ENCODE measurements around the gene GFOD1.

GFOD1 gene

GRCh38 chr6:13405961-13406477, 81.4 kb downstream of the GFOD1 start:
- no peaks in the 10 kb centered on the region for H3K27me3 ChIP-seq (ENCODE audit: control insufficient read depth, insufficient read depth, low read length)
- H3K4me3 ChIP-seq (ENCODE audit: low read length): no peak overlapping the region
- H3K36me3 ChIP-seq (ENCODE audit: control insufficient read depth, insufficient read depth, low read length): no peaks in the 10 kb centered on the region
- H3K27ac ChIP-seq (ENCODE audit: low read depth, low read length): peak overlapping the region; percentile 34
- H3K4me1 ChIP-seq (ENCODE audit: control insufficient read depth, insufficient read depth, low read length): peaks cover 8% of the 10 kb centered on the region
- no peak overlapping the region for H3K9ac ChIP-seq (ENCODE audit: low read length)

GRCh38 chr6:13404892-13405254, 82.5 kb downstream of the GFOD1 start:
- Histone ChIP-seq H3K9ac (ENCODE audit: low read length) (no peak overlapping the region), H3K27ac (ENCODE audit: low read depth, low read length) (no peak overlapping the region), H3K36me3 (ENCODE audit: control insufficient read depth, insufficient read depth, low read length) (no peaks in the 10 kb centered on the region), H3K27me3 (ENCODE audit: control insufficient read depth, insufficient read depth, low read length) (no peaks in the 10 kb centered on the region), H3K4me1 (ENCODE audit: control insufficient read depth, insufficient read depth, low read length) (peaks cover 8% of the 10 kb centered on the region), H3K4me3 (ENCODE audit: low read length) (no peak overlapping the region)

DNA sequence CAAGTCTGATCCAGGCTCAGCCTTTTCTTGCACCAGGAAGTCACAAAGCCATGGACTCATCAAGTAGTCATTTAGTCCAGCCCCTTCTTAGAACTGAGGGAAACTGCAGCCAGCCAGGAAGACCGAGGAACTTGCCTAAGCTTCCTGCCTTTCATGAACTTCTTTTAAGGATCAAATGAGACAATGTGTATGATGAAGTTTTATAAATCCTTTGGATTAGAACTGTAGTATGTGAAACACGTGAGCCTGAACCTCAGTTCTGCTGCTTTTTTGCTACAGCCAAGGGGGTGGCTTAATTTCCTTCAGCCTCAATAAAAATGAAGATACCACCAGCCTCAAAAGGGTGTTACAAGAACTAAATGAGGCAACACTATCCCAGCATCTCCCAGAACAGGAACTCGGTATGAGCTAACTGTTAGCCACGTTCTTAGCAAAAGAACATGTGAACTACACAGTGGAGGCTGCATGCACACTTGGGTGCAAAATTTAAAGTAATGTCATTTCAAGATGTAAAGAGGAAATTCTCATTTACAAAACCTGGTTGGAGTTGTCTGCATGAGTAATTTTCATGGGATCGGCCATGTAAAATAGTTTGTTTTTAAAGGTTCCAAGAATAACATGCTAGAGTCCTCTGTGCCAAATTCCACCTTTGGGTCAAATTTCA, 83.0 kb downstream of the GFOD1 start:
- no peak overlapping the region for H3K9ac ChIP-seq (ENCODE audit: low read length)
- no peak overlapping the region for H3K27ac ChIP-seq (ENCODE audit: low read depth, low read length)
- peaks cover 8% of the 10 kb centered on the region for H3K4me1 ChIP-seq (ENCODE audit: control insufficient read depth, insufficient read depth, low read length)

GRCh38 chr6:13402711-13403110, 84.7 kb downstream of the GFOD1 start:
- Histone ChIP-seq H3K27me3 (ENCODE audit: control insufficient read depth, insufficient read depth, low read length) (no peaks in the 10 kb centered on the region), H3K4me1 (ENCODE audit: control insufficient read depth, insufficient read depth, low read length) (peaks cover 4% of the 10 kb centered on the region), H3K36me3 (ENCODE audit: control insufficient read depth, insufficient read depth, low read length) (no peaks in the 10 kb centered on the region), H3K9ac (ENCODE audit: low read length) (no peak overlapping the region), H3K4me3 (ENCODE audit: low read length) (no peak overlapping the region), H3K27ac (ENCODE audit: low read depth, low read length) (no peak overlapping the region)

More for the DNA sequence above, 83.0 kb downstream of the GFOD1 start:
- H3K4me3 ChIP-seq (ENCODE audit: low read length): no peak overlapping the region
- no peaks in the 10 kb centered on the region for H3K36me3 ChIP-seq (ENCODE audit: control insufficient read depth, insufficient read depth, low read length)
- H3K27me3 ChIP-seq (ENCODE audit: control insufficient read depth, insufficient read depth, low read length): no peaks in the 10 kb centered on the region

- no peaks in the 10 kb centered on the region for H3K27me3 ChIP-seq (ENCODE audit: control insufficient read depth, insufficient read depth, low read length)
- no peaks in the 10 kb centered on the region for H3K36me3 ChIP-seq (ENCODE audit: control insufficient read depth, insufficient read depth, low read length)
- no peak overlapping the region for H3K4me3 ChIP-seq (ENCODE audit: low read length)
- no peak overlapping the region for H3K27ac ChIP-seq (ENCODE audit: low read depth, low read length)
- peaks cover 4% of the 10 kb centered on the region for H3K4me1 ChIP-seq (ENCODE audit: control insufficient read depth, insufficient read depth, low read length)
- no peak overlapping the region for H3K9ac ChIP-seq (ENCODE audit: low read length)
These were observed 86.6 kb downstream of the GFOD1 start for GRCh38 chr6:13400772-13401171.

GRCh38 chr6:13398421-13398994, 88.9 kb downstream of the GFOD1 start:
- Histone ChIP-seq H3K36me3 (ENCODE audit: control insufficient read depth, insufficient read depth, low read length) (no peaks in the 10 kb centered on the region), H3K9ac (ENCODE audit: low read length) (no peak overlapping the region), H3K4me3 (ENCODE audit: low read length) (no peak overlapping the region), H3K4me1 (ENCODE audit: control insufficient read depth, insufficient read depth, low read length) (peaks cover 2% of the 10 kb centered on the region), H3K27ac (ENCODE audit: low read depth, low read length) (no peak overlapping the region), H3K27me3 (ENCODE audit: control insufficient read depth, insufficient read depth, low read length) (no peaks in the 10 kb centered on the region)

DNA sequence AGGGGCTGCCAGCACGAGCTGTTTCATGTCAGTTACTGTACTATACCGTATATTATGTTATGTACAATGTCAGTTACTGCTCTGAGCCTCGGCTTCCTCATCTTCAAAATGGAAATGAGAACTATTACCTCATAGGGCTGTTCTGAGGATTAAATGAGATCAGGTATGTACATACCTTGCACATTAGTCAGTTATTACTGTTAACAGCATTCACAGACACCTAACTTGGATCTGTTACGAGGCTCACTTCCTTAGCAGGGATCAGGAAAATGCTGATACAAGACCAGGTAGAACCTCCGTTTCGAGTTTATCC, 89.4 kb downstream of the GFOD1 start:
- H3K27ac ChIP-seq (ENCODE audit: low read depth, low read length): no peak overlapping the region
- no peaks in the 10 kb centered on the region for H3K36me3 ChIP-seq (ENCODE audit: control insufficient read depth, insufficient read depth, low read length)
- no peaks in the 10 kb centered on the region for H3K27me3 ChIP-seq (ENCODE audit: control insufficient read depth, insufficient read depth, low read length)
- no peak overlapping the region for H3K9ac ChIP-seq (ENCODE audit: low read length)
- peaks cover 2% of the 10 kb centered on the region for H3K4me1 ChIP-seq (ENCODE audit: control insufficient read depth, insufficient read depth, low read length)
- no peak overlapping the region for H3K4me3 ChIP-seq (ENCODE audit: low read length)

DNA sequence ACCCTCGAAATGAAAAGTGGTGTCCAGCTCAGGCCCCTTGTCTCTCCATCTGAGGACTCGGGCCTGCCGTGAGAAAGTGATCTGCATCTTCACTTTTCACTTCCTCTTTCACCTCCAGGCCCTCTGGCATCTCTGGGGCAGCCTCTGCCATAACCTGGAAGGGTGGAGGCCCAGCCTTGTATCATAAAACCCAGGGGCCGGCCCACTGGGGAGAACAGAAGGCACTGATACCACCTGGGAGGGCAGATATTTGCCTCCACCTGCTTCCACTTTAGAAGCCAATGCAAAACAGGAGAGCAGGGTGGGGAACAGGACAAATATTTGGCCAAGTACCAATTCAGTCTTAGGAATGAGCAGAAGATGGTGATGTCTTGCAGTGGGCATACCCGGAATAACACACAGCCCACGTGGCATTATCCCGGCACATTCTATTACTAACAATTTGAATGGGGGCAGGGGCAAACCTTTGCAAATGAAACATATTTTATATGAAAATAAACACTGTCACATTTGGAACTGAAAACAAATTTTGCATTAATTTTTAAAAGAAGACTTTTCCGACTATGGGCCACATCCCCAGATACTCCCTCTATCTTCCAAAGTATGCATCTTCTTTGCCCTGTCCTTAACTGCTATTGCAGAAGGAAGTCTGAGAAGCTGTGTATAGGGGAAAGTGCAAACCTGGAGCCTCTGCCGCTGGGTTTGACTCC, 89.9 kb downstream of the GFOD1 start:
- Histone ChIP-seq H3K4me3 (ENCODE audit: low read length) (no peak overlapping the region), H3K27ac (ENCODE audit: low read depth, low read length) (no peak overlapping the region), H3K27me3 (ENCODE audit: control insufficient read depth, insufficient read depth, low read length) (no peaks in the 10 kb centered on the region), H3K9ac (ENCODE audit: low read length) (no peak overlapping the region), H3K36me3 (ENCODE audit: control insufficient read depth, insufficient read depth, low read length) (no peaks in the 10 kb centered on the region), H3K4me1 (ENCODE audit: control insufficient read depth, insufficient read depth, low read length) (peaks cover 2% of the 10 kb centered on the region)

GRCh38 chr6:13396241-13396792, 91.1 kb downstream of the GFOD1 start:
- H3K4me1 ChIP-seq (ENCODE audit: control insufficient read depth, insufficient read depth, low read length): peaks cover 2% of the 10 kb centered on the region
- no peaks in the 10 kb centered on the region for H3K36me3 ChIP-seq (ENCODE audit: control insufficient read depth, insufficient read depth, low read length)
- no peak overlapping the region for H3K27ac ChIP-seq (ENCODE audit: low read depth, low read length)
- H3K4me3 ChIP-seq (ENCODE audit: low read length): no peak overlapping the region
- no peaks in the 10 kb centered on the region for H3K27me3 ChIP-seq (ENCODE audit: control insufficient read depth, insufficient read depth, low read length)
- no peak overlapping the region for H3K9ac ChIP-seq (ENCODE audit: low read length)

GRCh38 chr6:13395272-13396237, 91.8 kb downstream of the GFOD1 start:
- no peaks in the 10 kb centered on the region for H3K27me3 ChIP-seq (ENCODE audit: control insufficient read depth, insufficient read depth, low read length)
- H3K4me3 ChIP-seq (ENCODE audit: low read length): peak overlapping the region; percentile 5
- H3K36me3 ChIP-seq (ENCODE audit: control insufficient read depth, insufficient read depth, low read length): no peaks in the 10 kb centered on the region
- H3K27ac ChIP-seq (ENCODE audit: low read depth, low read length): no peak overlapping the region
- H3K9ac ChIP-seq (ENCODE audit: low read length): no peak overlapping the region
- peaks cover 2% of the 10 kb centered on the region for H3K4me1 ChIP-seq (ENCODE audit: control insufficient read depth, insufficient read depth, low read length)

- Histone ChIP-seq H3K4me1 (ENCODE audit: control insufficient read depth, insufficient read depth, low read length) (peaks cover 2% of the 10 kb centered on the region), H3K4me3 (ENCODE audit: low read length) (no peak overlapping the region), H3K27ac (ENCODE audit: low read depth, low read length) (no peak overlapping the region), H3K27me3 (ENCODE audit: control insufficient read depth, insufficient read depth, low read length) (no peaks in the 10 kb centered on the region), H3K36me3 (ENCODE audit: control insufficient read depth, insufficient read depth, low read length) (no peaks in the 10 kb centered on the region), H3K9ac (ENCODE audit: low read length) (no peak overlapping the region)
These were observed 94.9 kb downstream of the GFOD1 start for GRCh38 chr6:13392462-13392861.

DNA sequence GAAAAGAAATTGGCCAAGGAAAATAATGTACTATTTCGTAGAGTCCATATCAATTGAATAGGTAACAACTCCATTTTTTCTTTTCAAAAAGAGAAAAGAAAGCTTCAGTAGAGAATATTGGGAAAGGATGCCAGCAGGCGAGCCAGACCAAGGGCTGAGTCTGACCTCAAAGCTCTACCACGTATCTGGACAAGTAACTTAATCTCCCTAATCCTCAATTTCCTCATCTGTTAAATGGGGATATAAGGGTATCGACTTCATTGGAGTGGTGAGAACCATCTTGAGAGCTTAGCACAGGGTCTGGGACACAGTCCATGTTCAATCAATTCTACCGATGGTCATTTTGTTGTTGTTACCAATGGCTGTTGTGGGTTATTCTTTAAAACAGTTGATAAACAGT, 95.9 kb downstream of the GFOD1 start:
- Histone ChIP-seq H3K9ac (ENCODE audit: low read length) (no peak overlapping the region), H3K27ac (ENCODE audit: low read depth, low read length) (no peak overlapping the region), H3K4me1 (ENCODE audit: control insufficient read depth, insufficient read depth, low read length) (peaks cover 2% of the 10 kb centered on the region), H3K4me3 (ENCODE audit: low read length) (no peak overlapping the region), H3K36me3 (ENCODE audit: control insufficient read depth, insufficient read depth, low read length) (no peaks in the 10 kb centered on the region), H3K27me3 (ENCODE audit: control insufficient read depth, insufficient read depth, low read length) (no peaks in the 10 kb centered on the region)

Data from rectal smooth muscle tissue (tissue), 1 donor.